IMR-90 (cell line): Measurements from ENCODE around the gene FBXL13. TPM values are rescaled to one million over a fixed set of nuclear protein-coding genes. Genes with fewer than 3 reads are reported as not detected.

Experiments
- ATAC-seq: fragments of 200-7000 bp; cut with Tn5 transposase; 2 replicates; pipeline ENCODE4 v1.9.1; 2020; ENCODE audit warnings: low read depth, mild to moderate bottlenecking, moderate library complexity
- BruUV-seq: library from RNA; stranded (reverse); fragments of 400-500 nt; replicated peaks from 2 replicates; lab custom pipeline; 2021; lab: Mats Ljungman, UMichigan
- CTCF ChIA-PET: fragments of 300-600 bp; formaldehyde crosslinking; extraction: SDS; loops from one replicate; lab custom pipeline; 2021; ENCODE audit warnings: antibody characterized with exemption; lab: Yijun Ruan, JAX
- POLR2A ChIA-PET: fragments of 300-600 bp; sonication (Branson Sonifier 250); formaldehyde crosslinking; loops from one replicate; lab custom pipeline; 2022; ENCODE audit warnings: antibody characterized with exemption; ENCODE audit not compliant: unreplicated experiment; lab: Charles Lee
- DNase-seq: peaks from one replicate; pipeline ENCODE4 v3.0.0; 2013
- H2AFZ ChIP-seq: replicated peaks from 2 replicates; pipeline ENCODE3; 2013; ENCODE audit warnings: low read length, mild to moderate bottlenecking; ENCODE audit not compliant: poor library complexity
- H2AK5ac ChIP-seq: 2 replicates; pipeline ENCODE4 v1.6.1; 2013; ENCODE audit warnings: low read depth, low read length, inconsistent platforms
- H2AK9ac ChIP-seq: replicated peaks from 2 replicates; pipeline ENCODE3; 2013; ENCODE audit warnings: mild to moderate bottlenecking, low read depth, low read length, moderate library complexity; ENCODE audit not compliant: poor library complexity
- H2BK120ac ChIP-seq: 2 replicates; pipeline ENCODE4 v1.6.1; 2013; ENCODE audit warnings: low read depth, low read length, inconsistent platforms
- H2BK15ac ChIP-seq: 3 replicates; pipeline ENCODE4 v1.6.1; 2013; ENCODE audit warnings: low read depth, low read length, inconsistent platforms
- H2BK20ac ChIP-seq: 2 replicates; pipeline ENCODE4 v1.6.1; 2013; ENCODE audit warnings: low read depth, mild to moderate bottlenecking, inconsistent platforms, low read length, moderate library complexity
- H2BK5ac ChIP-seq: 2 replicates; pipeline ENCODE4 v1.6.1; 2013; ENCODE audit warnings: mild to moderate bottlenecking, low read depth, low read length, inconsistent platforms; ENCODE audit not compliant: poor library complexity, severe bottlenecking
- H3K14ac ChIP-seq: replicated peaks from 2 replicates; pipeline ENCODE4 v1.6.1; 2013; ENCODE audit warnings: low read depth, low read length, inconsistent platforms
- H3K18ac ChIP-seq: 2 replicates; pipeline ENCODE4 v1.6.1; 2013; ENCODE audit warnings: low read depth, low read length, control low read depth
- H3K23ac ChIP-seq: 2 replicates; pipeline ENCODE4 v1.6.1; 2013; ENCODE audit warnings: low read depth, low read length, inconsistent platforms
- H3K27ac ChIP-seq: 2 replicates; pipeline ENCODE4 v1.5.1; 2013; ENCODE audit warnings: mild to moderate bottlenecking, control low read depth, low read length; ENCODE audit not compliant: insufficient read depth
- H3K27me3 ChIP-seq: 2 replicates; pipeline ENCODE4 v1.6.1; 2013; ENCODE audit warnings: low read length; ENCODE audit not compliant: control insufficient read depth, insufficient read depth
- H3K36me3 ChIP-seq: 2 replicates; pipeline ENCODE4 v1.6.1; 2013; ENCODE audit warnings: low read length, mixed read lengths; ENCODE audit not compliant: control insufficient read depth, insufficient read depth
- H3K4ac ChIP-seq: 2 replicates; pipeline ENCODE4 v1.6.1; 2013; ENCODE audit warnings: low read depth, low read length, inconsistent platforms
- H3K4me1 ChIP-seq: 2 replicates; pipeline ENCODE4 v1.6.1; 2013; ENCODE audit warnings: low read length, mixed read lengths; ENCODE audit not compliant: control insufficient read depth, insufficient read depth
- H3K4me2 ChIP-seq: 2 replicates; pipeline ENCODE4 v1.6.1; 2013; ENCODE audit warnings: low read depth, mild to moderate bottlenecking, control low read depth, low read length, moderate library complexity
- H3K4me3 ChIP-seq: 2 replicates; pipeline ENCODE4 v1.5.1; 2013; ENCODE audit warnings: low read depth, mild to moderate bottlenecking, control low read depth, low read length, moderate library complexity; ENCODE audit not compliant: insufficient read depth
- H3K56ac ChIP-seq: 2 replicates; pipeline ENCODE4 v1.6.1; 2013; ENCODE audit warnings: low read length, inconsistent platforms; ENCODE audit not compliant: insufficient read depth; ENCODE audit errors: extremely low read depth
- H3K79me1 ChIP-seq, 2 experiments: 2 replicates each; pipeline ENCODE4 v1.6.1; 2013; ENCODE audit warnings: low read length in 2 of 2, inconsistent platforms in 1 of 2, low read depth in 1 of 2
- H3K9ac ChIP-seq: 2 replicates; pipeline ENCODE4 v1.6.1; 2013; ENCODE audit warnings: low read depth, low read length, control low read depth
- H3K9me1 ChIP-seq: 2 replicates; pipeline ENCODE4 v1.6.1; 2013; ENCODE audit warnings: low read length, inconsistent platforms; ENCODE audit not compliant: insufficient read depth
- H3K9me3 ChIP-seq: 2 replicates; pipeline ENCODE4 v1.6.1; 2013; ENCODE audit warnings: low read length; ENCODE audit not compliant: control insufficient read depth, insufficient read depth
- H4K20me1 ChIP-seq: 2 replicates; pipeline ENCODE4 v1.6.1; 2013; ENCODE audit warnings: low read length, inconsistent platforms; ENCODE audit not compliant: insufficient read depth
- H4K5ac ChIP-seq: 2 replicates; pipeline ENCODE4 v1.6.1; 2013; ENCODE audit warnings: mild to moderate bottlenecking, low read depth, low read length, control low read depth
- H4K8ac ChIP-seq, 2 experiments: 2 replicates each; pipeline ENCODE4 v1.6.1; 2013; ENCODE audit warnings: low read depth in 2 of 2, low read length in 2 of 2, control low read depth in 1 of 2, inconsistent platforms in 1 of 2
- H4K91ac ChIP-seq: 2 replicates; pipeline ENCODE4 v1.6.1; 2013; ENCODE audit warnings: low read depth, low read length, inconsistent platforms; ENCODE audit not compliant: insufficient read depth
- BHLHE40 ChIP-seq: fragments of 150-350 bp; IDR thresholded peaks from 2 replicates; pipeline ENCODE4 v1.6.1; 2016; ENCODE audit warnings: mild to moderate bottlenecking, low read depth, low read length
- CHD1 ChIP-seq: IDR thresholded peaks from 2 replicates; pipeline ENCODE4 v1.6.1; 2012; ENCODE audit warnings: low read depth, low read length, improper control_type of control experiment
- CTCF ChIP-seq: conservative IDR thresholded peaks from 2 replicates; pipeline ENCODE4 v1.5.1; 2012; ENCODE audit warnings: mild to moderate bottlenecking, low read depth, low read length, improper control_type of control experiment
- FOS ChIP-seq: fragments of 150-350 bp; IDR thresholded peaks from 2 replicates; pipeline ENCODE4 v1.6.1; 2016; ENCODE audit warnings: low read depth, low read length
- MAFK ChIP-seq: IDR thresholded peaks from 2 replicates; pipeline ENCODE4 v1.6.1; 2012; ENCODE audit warnings: low read depth, low read length, improper control_type of control experiment
- MAZ ChIP-seq: IDR thresholded peaks from 2 replicates; pipeline ENCODE4 v1.6.1; 2012; ENCODE audit warnings: low read depth, mild to moderate bottlenecking, low read length, improper control_type of control experiment, moderate library complexity, borderline replicate concordance
- POLR2A ChIP-seq: IDR thresholded peaks from 2 replicates; pipeline ENCODE4 v1.6.1; 2012; ENCODE audit warnings: mild to moderate bottlenecking, low read depth, low read length
- RAD21 ChIP-seq: IDR thresholded peaks from 2 replicates; pipeline ENCODE4 v1.6.1; 2012; ENCODE audit warnings: low read length, improper control_type of control experiment
- RCOR1 ChIP-seq: IDR thresholded peaks from 2 replicates; pipeline ENCODE4 v1.6.1; 2012; ENCODE audit warnings: mild to moderate bottlenecking, low read length, improper control_type of control experiment; ENCODE audit not compliant: insufficient replicate concordance
- SMC3 ChIP-seq: fragments of 150-350 bp; IDR thresholded peaks from 2 replicates; pipeline ENCODE4 v1.6.1; 2016; ENCODE audit warnings: low read depth, mild to moderate bottlenecking, antibody characterized with exemption, low read length, moderate library complexity
- WGBS, 2 experiments: methylation state at CpG; one replicate each; pipeline versions ENCODE4 v1.1.5 to v1.1.7; 2013; ENCODE audit warnings: missing lambda C conversion rate in 2 of 2; ENCODE audit not compliant: insufficient read length in 1 of 2; ENCODE audit errors: extremely low coverage in 2 of 2; 5-methylcytosine and 5-hydroxymethylcytosine counted together
- dilution Hi-C: fragments of 300-500 bp; cut with HindIII; formaldehyde crosslinking; loops from one replicate; pipeline ENCODE4 v1.14.3; 2018; ENCODE audit warnings: low sequenced_read_pairs; ENCODE audit not compliant: unreplicated experiment
- in situ Hi-C: fragments of 300-500 bp; cut with MboI; formaldehyde crosslinking; loops from 3 replicates; pipeline ENCODE4 v1.14.3; 2019; ENCODE audit warnings: low sequenced_read_pairs, inconsistent platforms, mixed read lengths
- intact Hi-C: fragments of 100-400 bp; cut with micrococcal nuclease; formaldehyde crosslinking; loops from 2 replicates; pipeline ENCODE4 v1.10.0; 2022
- polyA plus RNA-seq, 3 experiments: library from polyadenylated mRNA; depleted of rRNA; stranded (reverse); fragments of >200 nt; gene quantifications; 2 replicates each; pipeline ENCODE4 v1.2.3, GENCODE V29; 2012; ENCODE audit warnings: low replicate concordance in 1 of 3
- total RNA-seq: library from RNA; depleted of rRNA; stranded (reverse); fragments of >200 nt; gene quantifications from 2 replicates; pipeline ENCODE4 v1.2.3, GENCODE V29; 2012
- TF ChIP-seq, protein P1 (sequence below): fragments of 150-350 bp; IDR thresholded peaks from 2 replicates; pipeline ENCODE4 v1.6.1; 2016; ENCODE audit warnings: low read depth, mild to moderate bottlenecking, low read length, moderate library complexity, borderline replicate concordance

FBXL13 gene
- total and polyA plus RNA-seq, 2 of the 4 experiments (the other 2 are of a cell fraction), result 0.24 to 0.36 TPM

GRCh38 chr7:103115771-103116170 is 41.2 kb upstream of the FBXL13 start:
- no peak overlapping the region for H2BK15ac ChIP-seq
- H2AK5ac ChIP-seq, result no peak overlapping the region
- no peak for TF ChIP-seq RAD21
- TF ChIP-seq BHLHE40, result no peak
- no peak for TF ChIP-seq POLR2A
- no peak for TF ChIP-seq CHD1
- no peak for TF ChIP-seq RCOR1
- TF ChIP-seq SMC3, result no peak
- TF ChIP-seq, protein P1, sequence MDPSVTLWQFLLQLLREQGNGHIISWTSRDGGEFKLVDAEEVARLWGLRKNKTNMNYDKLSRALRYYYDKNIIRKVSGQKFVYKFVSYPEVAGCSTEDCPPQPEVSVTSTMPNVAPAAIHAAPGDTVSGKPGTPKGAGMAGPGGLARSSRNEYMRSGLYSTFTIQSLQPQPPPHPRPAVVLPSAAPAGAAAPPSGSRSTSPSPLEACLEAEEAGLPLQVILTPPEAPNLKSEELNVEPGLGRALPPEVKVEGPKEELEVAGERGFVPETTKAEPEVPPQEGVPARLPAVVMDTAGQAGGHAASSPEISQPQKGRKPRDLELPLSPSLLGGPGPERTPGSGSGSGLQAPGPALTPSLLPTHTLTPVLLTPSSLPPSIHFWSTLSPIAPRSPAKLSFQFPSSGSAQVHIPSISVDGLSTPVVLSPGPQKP, result no peak
- TF ChIP-seq MAFK, result no peak
- no peak for TF ChIP-seq MAZ
- no peak for TF ChIP-seq CTCF
- TF ChIP-seq FOS, result no peak
- H3K4ac ChIP-seq, result no peak overlapping the region
- peaks cover 7% of the 10 kb centered on the region; the same call in 1 of the 2 replicates for H3K9me1 ChIP-seq
- no peak overlapping the region for H2BK5ac ChIP-seq
- no peaks in the 10 kb centered on the region for H3K4me1 ChIP-seq
- no peak overlapping the region for H4K91ac ChIP-seq
- intact Hi-C loops (loop anchor here (10.0 kb wide), 1 partner anchor 179 kb away; the partner anchor contains the start of gene PMPCB), dilution Hi-C loops (no loop called here), in situ Hi-C loops (no loop called here)
- H3K9ac ChIP-seq, result no peak overlapping the region
- no peaks in the 10 kb centered on the region for H4K20me1 ChIP-seq
- no peak overlapping the region for H3K14ac ChIP-seq
- no peak overlapping the region for H4K8ac ChIP-seq
- no peak overlapping the region for H3K18ac ChIP-seq
- CTCF ChIA-PET, result no interaction called here
- no peaks in the 10 kb centered on the region for H3K27me3 ChIP-seq
- H3K56ac ChIP-seq, result no peak overlapping the region
- no peak overlapping the region for H3K4me2 ChIP-seq
- ATAC-seq (no peak), DNase-seq (no peak)
- no peak overlapping the region for H3K27ac ChIP-seq
- H2BK120ac ChIP-seq, result no peak overlapping the region
- BruUV-seq, result no TSS peak
- no peaks in the 10 kb centered on the region for H3K79me1 ChIP-seq
- H3K9me3 ChIP-seq, result no peaks in the 10 kb centered on the region
- H2AFZ ChIP-seq, result no peak overlapping the region
- peaks cover 5% of the 10 kb centered on the region for H3K36me3 ChIP-seq
- WGBS, 2 experiments, result 100% methylated on average over 3 of the region's 4 CpGs; no CpG with 5 or more reads in 1 of the 2 experiments
- POLR2A ChIA-PET, result interaction anchor here (0.5 kb wide), 1 partner anchor 190 kb away, joined by 3 read pairs; no protein-coding TSS in a partner anchor
- H2AK9ac ChIP-seq, result no peak overlapping the region
- H3K23ac ChIP-seq, result no peak overlapping the region
- H3K4me3 ChIP-seq, result no peak overlapping the region
- no peak overlapping the region for H2BK20ac ChIP-seq
- no peak overlapping the region for H4K5ac ChIP-seq
